NCI-H82 treated with DMSO at 0.1 percent for 48 hours (cell line): ENCODE results near the gene NCOR2.

Source experiments
- DNase-seq: peaks from one replicate; lab custom pipeline; 2025; ENCODE audit not compliant: unreplicated experiment; lab: John Stamatoyannopoulos, UW

NCOR2 gene

DNA sequence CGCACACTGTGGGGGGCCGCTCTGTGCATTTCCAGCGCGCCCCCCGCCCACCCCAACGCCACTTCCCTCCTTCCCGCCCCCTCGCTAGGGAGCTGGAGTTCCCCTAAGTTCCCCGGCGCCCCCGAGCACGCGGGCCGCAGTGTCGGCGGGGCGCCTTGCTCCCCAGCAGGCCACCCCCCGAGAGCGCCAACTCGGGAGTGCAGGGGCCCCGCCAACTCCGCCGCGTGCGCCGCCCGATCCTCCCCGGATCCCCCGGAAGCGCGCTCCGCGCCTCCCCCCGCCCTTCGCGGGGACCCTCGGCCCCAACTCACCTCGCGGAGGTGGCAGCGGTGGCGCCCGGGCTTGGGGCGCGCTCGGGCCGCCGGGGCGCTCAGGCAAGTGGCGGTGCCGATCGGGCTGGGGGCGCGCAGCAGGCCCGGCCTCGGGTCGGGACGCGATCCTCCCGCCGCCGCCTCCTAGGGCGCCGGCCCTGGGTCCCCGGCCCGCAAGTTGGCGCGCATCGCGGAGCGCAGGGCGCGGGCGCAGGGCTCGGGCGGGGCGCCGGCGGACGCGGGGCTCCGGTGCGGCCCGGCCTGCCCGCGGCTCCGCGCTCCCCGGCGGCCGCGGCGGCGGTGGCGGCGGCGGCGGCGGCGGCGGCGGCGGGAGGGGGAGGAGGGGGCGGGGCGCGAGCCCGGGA lies at the start of gene NCOR2:
TSS of gene NCOR2 (minus strand) at position 616 of the 676 bp plus-strand sequence. CDS start 72,361 bp downstream, outside the sequence.
- DNase-seq: no peak

DNA sequence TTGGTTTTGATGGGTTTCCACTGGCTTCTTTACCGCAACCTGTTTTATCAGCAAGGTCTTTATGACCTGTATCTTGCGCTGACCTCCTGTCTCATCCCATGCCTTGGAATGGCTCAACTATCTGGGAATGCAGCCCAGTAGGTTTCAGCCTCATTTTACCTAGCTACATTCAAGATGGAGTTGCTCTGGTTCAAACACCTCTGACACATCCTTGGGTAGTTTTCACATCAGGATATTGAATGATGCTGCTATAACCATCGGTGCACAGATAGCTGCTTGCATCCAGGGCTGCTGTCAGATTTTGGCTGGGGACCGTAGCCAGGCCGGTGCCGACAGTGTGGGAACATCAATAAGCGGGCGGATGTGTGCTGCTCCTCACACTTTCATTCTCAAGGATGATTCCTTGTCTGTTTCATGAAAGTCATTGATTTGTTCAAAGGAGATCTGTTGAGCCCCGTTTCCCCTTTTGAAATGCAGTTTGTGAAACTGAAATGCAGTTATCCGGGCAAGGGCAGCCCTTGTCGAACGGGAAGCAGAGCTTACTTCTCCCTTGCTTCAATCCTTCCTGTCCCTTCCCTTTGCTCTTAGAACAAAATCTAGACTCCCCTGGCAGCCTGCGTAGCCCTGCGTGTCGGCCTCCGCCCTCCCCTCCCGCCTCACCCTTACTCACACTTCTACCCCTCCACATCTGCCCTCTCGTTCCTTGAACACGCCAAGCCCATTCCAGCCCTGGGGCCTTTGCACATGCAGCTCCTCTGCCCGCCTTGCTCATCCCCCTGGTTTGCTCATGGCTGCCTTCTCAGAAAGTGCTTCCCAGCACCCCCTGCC lies 49.2 kb upstream of the NCOR2 start:
- no peak for DNase-seq

DNA sequence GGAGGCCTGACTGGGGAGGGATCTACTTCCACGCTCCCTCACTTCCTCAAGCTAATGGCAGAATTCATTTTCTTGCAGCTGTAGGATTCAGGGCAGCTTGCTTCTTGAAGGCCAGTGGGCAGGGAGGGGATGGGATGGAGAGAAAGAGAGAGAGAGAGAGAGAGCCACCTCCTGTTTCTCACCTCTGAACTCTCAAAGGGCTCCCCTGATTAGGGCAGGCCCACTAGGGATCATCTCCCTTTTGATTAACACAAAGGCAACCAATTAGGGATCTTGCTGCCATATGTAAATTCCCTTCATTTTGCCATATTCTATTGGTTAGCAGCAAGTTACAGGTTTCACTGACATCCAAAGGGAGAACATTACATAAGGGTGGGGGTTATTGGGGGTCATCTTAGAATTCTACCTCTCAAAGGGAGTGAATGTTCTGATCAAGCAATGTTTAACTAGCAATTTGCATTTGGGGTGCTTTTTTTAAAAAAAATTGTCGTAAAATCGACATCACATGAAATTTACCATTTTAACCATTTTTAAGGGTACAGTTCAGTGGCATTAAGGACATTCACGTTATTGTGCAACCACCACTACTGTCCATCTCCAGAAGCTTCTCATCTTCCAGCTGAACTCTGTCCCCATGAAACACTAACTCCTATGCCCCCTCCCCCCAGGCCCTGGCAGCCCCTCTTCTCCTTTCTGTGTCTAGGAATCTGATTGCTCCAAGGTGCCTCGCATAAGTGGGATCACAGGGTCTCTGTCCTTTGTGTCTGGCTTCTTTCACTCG lies 47.3 kb upstream of the NCOR2 start:
- no peak for DNase-seq

DNA sequence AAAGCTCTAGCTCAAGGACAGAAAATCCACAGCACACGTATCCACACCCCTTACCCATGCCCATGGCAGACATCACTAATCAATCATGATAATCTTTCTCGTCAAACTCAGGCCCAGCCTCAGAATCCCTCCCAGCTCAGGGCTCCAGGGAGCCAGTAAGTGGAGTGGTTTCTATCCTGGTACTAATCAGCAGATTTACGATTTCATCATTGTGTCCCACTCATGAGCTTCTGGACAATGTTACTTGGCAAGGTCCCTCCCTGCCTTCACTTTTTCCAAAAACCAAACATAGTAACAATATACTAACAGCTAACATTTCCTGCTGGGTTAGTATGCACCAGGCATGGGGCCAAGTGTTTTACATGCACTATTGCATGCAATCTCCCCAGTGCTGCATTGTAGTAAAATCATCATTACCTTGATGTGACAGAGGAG lies 45.8 kb upstream of the NCOR2 start:
- no peak for DNase-seq

DNA sequence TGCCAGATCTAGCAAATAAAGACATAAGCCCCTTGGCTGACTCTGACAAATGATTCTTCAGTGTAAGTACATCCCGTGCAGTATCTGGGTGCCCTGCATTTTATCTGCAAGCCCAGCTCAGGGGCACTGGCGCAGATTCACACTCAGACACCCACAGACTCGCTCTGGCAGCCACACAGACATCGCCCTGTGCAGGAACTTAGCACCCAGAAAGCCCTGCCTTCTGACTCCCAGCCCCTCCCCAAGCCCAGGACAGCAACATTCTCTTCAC lies 44.9 kb upstream of the NCOR2 start:
- no peak for DNase-seq

DNA sequence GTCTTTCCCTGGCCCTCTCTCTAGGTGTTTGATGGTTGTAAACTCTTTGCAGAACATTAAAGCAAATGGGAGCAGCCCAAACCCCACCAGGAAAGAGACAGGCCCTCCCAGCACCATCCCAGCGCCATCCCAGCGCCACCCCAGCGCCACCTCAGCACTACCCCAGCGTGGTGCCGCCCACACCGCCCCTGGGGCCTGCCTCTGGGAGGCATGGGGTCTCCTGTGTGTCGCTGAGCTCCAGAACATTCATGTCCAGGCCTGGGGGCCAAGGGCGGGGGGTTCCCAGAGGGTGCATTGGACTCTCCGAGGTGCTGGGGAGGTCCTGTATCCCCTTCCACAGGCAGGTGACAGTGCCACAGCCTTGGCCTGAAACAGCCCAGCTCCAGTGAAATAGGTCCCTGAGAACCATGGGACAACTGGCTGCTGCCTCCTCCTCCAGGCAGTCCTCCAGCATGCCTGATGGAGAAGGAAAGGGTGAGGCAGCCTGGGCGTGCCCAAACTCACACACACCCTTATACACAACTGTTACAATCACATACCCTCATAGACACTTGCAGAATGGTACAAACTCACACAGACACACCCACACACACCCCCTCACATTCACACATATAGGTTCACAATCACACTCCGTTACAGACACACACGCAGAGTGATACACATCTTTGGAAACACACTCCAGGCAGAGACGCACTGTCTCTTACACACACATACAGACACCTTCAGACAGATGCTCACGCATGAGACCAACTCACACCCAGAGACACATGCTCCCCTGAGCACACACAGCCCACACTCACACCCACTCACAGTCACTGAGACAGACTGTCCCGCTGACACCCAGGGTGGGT lies 44.4 kb upstream of the NCOR2 start:
- no peak for DNase-seq

DNA sequence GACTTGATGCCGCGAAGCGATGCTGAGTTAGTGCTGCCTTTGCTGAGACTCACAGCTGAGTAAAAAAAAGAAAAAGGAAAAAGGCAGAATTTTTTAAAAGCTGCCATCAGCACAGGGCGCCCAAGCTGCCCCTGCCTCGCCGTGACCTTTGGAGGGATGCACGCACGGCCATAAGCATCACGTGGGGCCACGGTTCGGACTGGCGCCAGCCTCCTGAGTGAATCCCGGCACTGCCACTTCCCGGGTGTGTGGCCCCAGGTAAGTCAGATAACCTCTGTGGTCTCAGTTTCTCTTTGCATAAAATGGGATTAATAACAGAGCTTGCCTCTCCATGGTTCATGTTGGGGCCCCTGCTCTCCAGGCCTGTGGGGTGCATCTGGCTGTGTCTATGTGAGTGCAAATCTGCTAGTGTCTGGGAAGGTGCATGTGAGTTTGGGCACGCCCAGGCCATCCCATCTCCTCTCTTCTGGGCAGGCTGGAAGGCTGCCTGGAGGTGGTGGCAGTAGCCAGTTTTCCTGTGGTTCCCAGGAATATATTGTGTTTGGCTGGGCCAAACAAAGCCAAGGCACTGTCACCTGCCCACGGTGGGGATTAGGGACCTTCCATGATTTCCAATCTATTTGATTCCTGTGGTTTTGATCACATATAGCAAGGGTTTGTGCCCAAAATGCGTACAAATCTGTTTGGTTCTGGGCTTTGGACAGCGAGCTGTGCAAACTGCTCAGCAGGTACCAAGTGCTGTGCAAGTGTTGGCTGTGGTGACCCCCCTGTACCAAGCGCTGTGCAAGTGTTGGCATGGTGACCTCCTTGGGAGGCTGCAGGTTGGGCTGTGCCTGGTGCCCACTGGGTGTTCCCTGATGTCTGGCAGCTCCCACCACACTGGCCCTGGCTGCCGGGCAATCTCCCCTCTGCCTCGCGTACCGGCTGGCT lies 43.5 kb upstream of the NCOR2 start:
- no peak for DNase-seq

DNA sequence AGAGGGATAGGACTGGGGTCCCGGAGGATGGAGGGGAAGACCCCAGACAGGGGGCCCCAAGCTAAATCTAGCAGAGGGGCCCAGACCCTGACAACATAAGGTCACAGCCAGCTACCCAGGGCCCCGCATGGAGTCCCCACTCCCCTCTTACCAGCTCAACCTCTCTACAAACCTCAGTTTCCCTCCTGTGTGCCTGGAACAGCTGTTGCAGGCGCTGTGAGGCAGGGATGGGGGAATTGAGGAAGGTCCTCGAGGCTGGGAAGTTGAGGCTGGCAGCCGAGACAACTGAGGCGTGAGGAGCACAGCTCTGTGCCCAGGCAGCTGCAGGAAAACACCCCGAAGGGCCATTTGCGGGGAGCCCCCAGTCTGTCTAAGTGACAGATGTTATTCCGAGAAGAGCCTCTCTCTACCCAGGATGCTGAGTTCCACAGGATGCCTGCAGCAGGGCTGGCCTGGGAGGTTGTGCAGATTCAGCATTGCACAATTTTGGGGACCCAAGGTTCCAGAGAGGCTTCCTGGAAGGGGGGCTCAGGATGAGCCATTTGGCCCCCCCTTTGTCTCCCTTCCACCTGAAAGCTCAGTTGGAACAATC lies 42.7 kb upstream of the NCOR2 start:
- no peak for DNase-seq

DNA sequence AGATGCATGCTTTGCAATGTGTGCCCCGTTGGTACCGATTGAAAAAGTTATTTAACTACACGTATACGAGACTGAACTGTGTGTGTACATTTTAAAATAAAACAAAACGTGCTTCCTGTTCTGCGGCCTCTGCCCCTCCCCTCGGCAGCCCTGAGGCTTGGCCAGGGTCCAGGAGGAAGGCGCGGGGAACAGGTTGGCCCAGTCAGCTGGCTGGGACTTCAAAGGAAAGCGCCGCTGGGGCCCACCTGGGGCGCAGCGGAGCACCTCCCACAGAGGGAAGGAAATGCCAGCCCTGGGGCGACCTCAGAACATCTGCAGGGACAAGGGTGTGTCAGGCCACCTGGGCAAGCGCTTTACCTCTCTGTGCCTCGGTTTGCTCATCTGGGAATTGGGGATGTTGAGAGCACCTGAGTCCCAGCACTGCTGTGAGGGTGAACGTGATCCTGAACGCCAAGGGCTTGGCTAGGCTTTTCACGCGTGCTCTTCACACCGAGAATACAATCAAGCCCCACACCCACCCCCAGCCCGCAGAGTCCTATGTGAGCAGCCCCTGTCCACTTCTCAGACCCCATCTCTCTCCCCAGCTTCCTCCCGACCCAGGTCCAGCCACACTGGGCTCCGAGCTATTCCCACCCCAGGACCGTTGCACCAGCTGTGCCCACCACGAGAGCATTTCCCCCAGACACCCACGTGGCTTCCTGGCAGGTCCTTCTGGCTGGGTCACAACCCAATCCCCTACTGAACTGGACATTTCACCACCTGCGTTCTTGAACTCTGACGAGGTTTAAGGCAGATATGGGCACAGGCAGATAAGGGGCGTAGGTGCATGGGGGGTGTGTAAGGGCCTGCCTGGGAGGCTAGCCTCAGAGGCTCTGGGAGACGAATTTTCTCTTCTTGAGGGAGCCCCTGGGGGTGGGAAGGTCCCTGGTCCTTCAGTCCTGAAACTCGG lies 41.9 kb upstream of the NCOR2 start:
- DNase-seq: no peak

DNA sequence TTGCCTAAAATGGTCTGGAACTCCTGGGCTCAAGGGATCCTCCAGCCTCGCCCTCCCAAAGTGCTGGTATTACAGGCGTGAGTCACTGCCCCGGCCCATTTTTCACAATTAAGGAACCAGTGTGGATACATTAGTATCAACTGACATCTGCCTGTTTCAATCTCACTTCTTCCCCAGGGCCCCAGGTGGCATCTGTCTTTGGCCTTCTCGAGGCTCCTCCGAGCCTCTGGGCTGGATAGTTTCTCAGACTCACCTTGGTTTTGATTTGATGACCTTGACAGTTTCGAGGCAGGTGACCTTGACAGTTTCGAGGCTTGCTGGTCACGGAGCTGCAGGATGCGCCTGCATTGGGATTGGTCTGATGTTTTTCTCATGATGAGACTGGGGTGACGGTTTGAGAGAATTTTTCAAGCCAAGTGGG lies 41.0 kb upstream of the NCOR2 start:
- DNase-seq: no peak

DNA sequence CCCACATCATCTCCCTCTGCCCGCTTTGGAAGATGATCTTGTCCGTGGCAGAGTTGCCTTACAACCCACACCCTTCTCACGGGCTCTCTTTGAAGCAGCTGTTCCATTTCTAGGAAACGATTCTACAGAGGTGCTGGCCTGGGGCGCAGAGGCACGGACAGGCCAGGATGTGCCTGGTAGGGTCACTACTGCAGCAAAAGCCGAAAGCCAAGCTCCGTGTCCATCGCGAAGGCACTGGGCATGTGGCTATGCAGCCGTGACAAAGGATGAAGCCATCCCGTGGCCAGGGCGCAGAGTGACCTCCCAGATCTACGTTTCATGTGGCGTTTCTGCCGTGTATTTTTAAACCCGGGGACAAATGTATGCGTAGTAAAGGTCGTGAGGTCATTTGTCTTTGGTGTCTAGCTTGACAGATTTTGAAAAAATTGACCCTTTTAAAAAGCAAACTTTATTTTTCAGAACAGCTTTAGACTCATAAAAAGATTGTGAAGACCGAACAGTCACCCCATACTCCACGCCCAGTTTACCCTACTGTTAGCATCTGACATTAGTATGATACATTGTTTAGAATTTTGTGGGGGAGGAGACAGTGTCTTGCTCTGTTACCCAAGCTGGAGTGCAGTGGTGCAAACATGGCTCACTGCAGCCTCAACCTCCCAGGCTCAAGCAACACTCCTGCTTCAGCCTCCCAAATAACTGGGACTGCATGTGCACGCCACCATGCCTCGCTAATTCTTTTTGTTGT lies 40.4 kb upstream of the NCOR2 start:
- no peak for DNase-seq

DNA sequence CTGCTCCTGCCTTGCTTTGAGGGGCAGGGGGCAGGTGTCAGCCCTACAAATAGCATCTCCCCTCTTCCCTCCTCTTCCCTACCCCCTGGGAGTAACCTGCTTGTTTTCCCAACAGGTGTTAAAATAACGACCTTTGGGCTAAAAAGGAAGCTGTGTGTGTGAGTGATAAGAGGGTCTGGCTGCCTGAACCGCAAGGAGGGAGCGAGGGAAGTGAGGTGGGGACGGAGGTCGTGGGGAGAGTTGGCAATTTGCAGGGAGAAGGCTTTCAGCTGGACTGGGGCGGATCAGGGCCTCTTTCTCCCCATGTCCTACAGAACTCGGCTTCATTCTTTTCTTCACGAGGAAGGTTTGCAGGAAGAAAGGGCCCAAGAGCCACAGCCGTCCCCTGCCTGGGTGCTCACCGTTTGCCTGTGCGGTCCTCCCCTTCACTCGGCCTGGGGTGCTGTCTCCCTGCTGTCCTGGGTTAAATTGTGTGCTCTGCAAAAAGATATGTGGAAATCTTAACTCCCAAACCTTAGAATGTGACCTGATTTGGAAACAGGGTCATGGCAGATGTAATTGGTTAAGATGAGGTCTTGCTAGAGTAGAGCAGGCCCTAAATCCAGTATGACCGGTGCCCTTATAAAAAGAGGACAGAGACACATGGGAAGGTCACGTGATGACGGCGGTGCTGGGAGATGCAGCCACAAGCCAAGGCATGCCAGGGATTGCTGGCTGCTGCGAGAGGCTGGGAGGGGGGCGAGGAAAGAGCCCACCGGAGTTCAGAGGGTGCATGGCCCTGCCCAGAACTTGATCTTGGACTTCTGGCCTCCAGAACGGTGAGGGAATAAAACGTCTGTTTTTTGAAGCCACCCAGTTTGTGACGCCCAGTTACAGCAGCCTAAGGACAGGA lies 38.7 kb upstream of the NCOR2 start:
- DNase-seq: no peak

DNA sequence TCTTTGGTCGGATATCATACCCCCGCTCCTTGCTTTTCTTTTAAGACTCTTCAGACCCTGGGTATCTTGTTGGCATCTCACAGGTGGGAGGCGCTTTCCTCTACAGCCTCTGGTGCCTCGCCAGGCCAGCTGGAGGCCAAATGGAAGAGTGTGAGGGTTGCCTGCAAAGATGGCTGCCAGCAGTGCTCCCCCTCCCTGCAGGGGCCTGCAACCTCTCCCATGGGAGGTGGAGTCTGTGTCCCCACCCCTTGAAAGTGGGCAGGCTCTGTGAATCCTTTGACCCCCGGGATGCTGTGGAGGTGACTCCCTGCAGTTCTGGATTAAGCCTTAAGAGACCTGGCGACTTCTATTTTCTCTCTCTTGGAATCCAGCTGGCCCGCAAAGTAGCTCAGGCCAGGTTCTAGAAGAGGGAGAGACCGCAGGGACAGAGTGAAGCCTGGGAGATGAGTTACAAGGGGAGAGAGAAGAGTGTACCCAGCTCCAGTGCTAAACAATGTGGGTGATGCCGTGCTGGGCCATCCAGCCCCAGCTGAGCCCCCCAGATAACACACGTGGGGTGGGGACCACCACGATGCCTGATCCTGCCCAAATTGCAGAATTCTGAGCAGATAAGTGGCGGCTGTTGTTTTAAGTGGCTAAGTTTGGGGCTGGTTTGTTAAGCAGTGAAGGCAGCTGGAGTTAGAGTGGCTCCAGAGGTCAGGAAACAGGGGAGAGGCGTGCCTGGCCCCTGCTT lies 37.9 kb upstream of the NCOR2 start:
- no peak for DNase-seq

DNA sequence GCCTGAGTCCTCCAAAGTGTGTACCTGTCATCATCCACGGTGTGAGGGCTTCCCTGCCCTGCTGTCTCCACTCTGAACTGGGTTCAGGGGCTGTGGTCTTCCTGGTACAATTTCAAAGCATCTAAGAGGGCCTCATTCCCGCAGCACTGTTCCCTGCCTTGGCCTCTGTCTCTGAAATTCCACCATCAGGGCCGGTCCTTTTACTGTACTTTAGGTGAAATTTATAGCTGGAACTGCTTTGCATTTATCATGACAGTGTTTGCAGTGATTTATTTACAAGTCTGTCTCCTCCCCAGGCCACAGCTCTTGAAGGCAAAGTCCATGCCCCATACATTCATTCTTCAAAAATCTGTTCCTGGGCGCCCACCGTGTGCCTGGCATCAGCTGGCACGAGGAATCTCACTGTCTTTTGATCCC lies 36.9 kb upstream of the NCOR2 start:
- DNase-seq: no peak

DNA sequence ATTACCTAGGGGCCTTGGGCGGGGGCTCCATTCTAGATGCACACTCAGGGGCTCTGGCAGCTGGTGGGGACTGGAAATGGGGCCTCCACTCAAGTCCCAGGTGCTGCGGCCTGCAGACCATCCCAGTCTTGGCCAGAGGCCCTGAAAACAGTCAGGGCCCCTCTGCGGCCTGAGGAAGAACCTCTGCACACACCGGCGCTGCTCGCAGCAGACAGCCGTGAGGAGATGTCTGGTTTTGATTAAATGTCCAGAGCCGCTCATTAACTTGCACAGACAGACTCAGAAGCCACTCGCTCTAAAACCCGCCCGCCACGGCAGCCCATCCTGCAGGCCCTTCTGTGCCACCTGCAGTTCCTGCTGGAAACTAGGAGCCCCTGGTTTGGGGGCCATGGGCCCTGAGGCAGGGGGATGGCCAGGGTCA lies 36.4 kb upstream of the NCOR2 start:
- no peak for DNase-seq

DNA sequence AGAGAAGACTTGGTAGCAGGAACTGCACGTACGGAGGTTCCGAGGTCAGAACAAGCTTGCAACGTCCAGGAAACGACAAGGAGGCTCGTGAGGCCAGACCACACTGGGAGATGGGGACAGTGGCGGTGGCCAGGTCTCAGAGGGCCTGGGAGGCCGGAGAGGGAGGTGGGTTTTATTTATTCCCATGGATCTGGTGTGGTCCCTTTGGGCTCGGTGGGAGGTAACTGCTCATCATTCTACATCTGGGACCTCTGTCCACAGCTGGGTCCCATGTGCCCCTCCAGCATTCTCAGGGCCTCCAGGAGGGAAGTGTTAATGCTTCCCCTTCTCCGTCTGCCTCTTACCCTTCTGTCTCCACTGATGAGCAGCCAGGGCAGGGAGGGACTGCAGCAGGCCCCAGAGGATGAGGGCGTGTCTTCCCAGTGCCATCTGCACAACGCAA lies 35.7 kb upstream of the NCOR2 start:
- peak; percentile 11 for DNase-seq
